ENCODE results near the gene PTPRN.

PTPRN gene

DNA sequence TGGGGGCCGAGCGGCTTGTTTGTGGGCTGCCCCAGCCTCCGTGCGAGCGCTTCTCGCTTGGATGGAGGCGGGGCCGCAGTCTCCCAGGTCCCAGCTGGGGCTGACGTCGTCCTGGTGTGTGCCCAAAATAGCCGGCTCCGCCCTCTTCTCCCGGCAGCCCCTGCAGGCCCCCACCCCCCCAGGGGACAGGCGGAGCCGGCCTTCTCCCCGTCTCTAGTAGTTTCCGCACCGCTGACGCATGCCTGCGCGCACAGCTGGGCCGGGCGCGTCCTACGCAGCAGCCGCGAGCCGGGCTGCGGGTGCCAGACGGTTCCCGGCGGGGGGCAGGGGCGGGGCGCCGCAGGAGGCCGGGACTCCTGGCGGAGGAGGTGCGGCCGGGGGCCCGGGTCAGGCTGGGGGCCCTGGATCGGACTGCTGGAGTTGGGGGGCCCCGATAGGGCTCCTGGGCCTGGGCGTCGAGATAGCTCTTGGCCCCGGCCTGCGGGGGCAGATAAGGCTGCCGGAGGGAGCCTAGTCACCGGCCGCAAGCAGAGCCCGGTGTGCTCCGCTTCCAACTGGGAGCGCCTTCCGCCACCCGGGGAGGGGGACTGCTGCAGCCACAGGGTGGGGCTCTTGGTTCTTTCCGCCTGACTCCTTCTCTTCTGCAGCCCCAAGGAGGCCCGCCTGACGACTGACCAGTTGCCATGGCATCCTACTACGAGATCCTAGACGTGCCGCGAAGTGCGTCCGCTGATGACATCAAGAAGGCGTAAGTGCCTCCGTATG is 29.9 kb downstream of the PTPRN start, which contains the start of gene DNAJB2:
DNAJB2 (plus strand) TSS at position 216 of the 765 bp plus-strand sequence; CDS start at position 684, 468 bp downstream.
- TF ChIP-seq, protein P1, sequence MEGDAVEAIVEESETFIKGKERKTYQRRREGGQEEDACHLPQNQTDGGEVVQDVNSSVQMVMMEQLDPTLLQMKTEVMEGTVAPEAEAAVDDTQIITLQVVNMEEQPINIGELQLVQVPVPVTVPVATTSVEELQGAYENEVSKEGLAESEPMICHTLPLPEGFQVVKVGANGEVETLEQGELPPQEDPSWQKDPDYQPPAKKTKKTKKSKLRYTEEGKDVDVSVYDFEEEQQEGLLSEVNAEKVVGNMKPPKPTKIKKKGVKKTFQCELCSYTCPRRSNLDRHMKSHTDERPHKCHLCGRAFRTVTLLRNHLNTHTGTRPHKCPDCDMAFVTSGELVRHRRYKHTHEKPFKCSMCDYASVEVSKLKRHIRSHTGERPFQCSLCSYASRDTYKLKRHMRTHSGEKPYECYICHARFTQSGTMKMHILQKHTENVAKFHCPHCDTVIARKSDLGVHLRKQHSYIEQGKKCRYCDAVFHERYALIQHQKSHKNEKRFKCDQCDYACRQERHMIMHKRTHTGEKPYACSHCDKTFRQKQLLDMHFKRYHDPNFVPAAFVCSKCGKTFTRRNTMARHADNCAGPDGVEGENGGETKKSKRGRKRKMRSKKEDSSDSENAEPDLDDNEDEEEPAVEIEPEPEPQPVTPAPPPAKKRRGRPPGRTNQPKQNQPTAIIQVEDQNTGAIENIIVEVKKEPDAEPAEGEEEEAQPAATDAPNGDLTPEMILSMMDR (IDR thresholded peaks at IDR 0.05; ENCODE audit: borderline replicate concordance, control extremely low read depth, extremely low read depth, insufficient read depth, missing control alignments): no peak
- DNase-seq (ENCODE audit: low spot score): peak; percentile 100
- in situ Hi-C loops (cut with MboI; ENCODE audit: low sequenced_read_pairs, unreplicated experiment): loop anchor here (25.0 kb wide), 1 partner anchor 117 kb away; the partner anchor contains the start of genes NHEJ1 and SLC23A3

DNA sequence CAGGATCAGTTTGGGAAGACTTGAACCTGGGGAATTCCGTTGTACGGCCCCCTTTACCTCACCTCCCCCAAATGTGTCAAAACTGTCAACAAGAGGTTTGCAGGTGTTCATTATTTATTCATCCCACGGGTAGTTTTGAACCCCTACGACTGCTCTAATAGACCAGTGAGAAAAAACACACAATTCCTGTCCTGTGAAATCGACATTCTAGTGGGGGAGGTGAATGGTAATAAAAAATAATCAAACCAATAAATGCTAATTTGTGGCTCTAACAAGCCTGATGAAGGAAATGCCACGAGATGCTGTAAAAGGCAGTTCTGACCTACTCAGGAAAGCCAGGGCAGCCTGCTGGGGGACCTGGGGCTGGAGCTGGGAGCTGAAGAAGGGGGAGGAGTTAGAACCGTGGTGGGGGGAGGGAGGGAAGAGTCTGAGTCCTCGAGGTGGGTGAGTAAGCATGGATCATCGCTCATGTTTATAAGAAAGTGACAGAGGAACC is 30.5 kb downstream of the PTPRN start:
- DNase-seq (ENCODE audit: low spot score): peak; percentile 44
- in situ Hi-C loops (cut with MboI; ENCODE audit: low sequenced_read_pairs, unreplicated experiment): loop anchor here (25.0 kb wide), 1 partner anchor 116 kb away; the partner anchor contains the start of genes NHEJ1 and SLC23A3
- TF ChIP-seq, protein P1 (IDR thresholded peaks at IDR 0.05; ENCODE audit: borderline replicate concordance, control extremely low read depth, extremely low read depth, insufficient read depth, missing control alignments): no peak

DNA sequence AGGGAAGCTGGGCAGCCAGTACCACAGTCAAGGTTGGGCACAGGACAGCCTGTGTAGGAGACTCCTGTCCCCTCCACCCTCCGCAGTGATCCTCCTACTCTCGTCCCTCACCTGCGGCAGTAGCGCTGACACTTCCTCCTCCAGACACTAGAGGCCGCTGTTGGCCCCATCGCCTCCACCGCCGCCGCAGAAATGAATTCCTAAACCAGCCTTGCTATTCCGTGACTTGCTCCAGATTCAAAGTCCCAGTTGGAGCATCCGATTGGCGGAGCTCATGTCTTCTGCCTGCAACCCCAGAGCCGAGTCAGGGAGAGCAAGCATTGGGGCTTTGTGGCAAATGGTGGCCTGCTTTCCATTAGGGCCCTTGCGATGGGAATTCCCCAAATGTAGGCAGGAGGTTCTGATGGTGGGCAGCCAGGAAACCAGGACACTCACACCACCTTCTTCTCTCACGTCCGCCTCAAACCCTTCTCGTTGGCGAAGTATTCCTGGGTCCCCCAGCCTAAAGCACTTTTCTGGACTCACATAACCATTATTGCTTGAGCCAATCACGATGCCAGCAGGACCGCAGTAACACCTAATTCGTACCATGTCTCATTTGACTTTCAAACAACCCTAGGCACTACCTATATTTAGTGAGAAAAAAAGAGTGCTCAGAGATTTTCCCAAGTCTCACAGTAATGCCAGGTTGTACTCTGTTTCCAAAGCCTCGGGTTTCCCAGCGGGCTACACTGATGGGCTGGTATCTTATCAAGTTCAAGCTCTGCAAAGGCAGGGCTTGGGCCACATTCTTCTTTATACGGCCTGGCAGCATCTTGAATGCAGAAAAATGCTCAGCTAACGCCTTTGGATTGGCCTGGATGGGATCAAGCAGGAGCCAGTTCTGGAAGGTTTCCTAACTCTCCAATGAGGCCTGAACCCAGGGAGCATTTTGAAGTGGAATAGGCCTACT is 31.2 kb downstream of the PTPRN start:
- TF ChIP-seq, protein P1 (IDR thresholded peaks at IDR 0.05; ENCODE audit: borderline replicate concordance, control extremely low read depth, extremely low read depth, insufficient read depth, missing control alignments): peak; percentile 97
- peak; percentile 77 for DNase-seq (ENCODE audit: low spot score)
- in situ Hi-C loops (cut with MboI; ENCODE audit: low sequenced_read_pairs, unreplicated experiment): loop anchor here (25.0 kb wide), 1 partner anchor 116 kb away; the partner anchor contains the start of genes NHEJ1 and SLC23A3

DNA sequence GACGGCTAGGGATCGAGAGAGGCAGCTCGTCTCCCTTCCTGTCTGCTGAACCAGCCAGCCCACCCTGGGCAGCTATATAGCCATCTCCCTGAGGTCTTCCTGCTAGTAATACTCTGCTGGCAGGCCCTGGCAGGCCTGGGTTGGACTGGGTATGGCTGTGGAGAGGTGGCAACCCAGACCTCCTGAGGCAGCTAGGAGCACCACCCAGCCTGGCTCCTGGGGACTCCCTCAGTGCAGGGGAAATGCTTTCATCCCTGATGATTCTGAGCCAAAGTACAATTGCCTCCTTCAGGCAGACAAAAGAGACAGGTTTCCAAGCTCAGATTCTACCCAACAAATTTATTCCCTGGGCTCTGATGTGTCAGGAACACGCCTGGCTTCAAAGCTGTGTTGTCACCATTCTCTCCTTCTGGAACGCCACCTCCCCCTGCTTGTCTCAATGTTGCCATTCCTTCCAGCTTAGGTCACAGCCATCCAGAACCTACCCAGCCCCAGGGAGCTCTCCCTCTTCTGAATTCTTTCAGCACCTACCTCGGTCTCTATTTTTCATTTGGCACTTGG is 34.8 kb downstream of the PTPRN start:
- TF ChIP-seq, protein P1 (IDR thresholded peaks at IDR 0.05; ENCODE audit: borderline replicate concordance, control extremely low read depth, extremely low read depth, insufficient read depth, missing control alignments): no peak
- no peak for DNase-seq (ENCODE audit: low spot score)
- in situ Hi-C loops (cut with MboI; ENCODE audit: low sequenced_read_pairs, unreplicated experiment): no loop called here

DNA sequence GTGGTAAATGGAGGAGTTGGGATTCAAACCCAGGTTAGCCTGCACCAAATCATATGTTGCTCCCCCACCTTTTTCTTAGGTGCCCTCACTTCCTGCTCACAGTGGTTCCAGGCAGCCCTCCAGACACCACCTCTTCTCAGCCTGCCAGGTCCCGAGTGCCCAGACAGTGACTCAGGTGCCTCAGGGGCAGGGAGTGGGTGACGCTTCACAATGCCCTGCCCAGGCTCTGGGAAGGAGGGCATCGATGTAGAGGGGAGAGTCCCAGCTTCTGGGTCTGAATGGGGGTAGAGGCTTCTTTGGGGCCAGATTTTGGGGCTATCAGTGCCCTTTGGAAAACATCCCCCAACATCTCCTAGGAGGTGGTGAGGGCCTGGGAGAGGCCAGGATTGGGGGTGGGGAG is 35.3 kb downstream of the PTPRN start:
- TF ChIP-seq, protein P1 (IDR thresholded peaks at IDR 0.05; ENCODE audit: borderline replicate concordance, control extremely low read depth, extremely low read depth, insufficient read depth, missing control alignments): no peak
- in situ Hi-C loops (cut with MboI; ENCODE audit: low sequenced_read_pairs, unreplicated experiment): no loop called here
- no peak for DNase-seq (ENCODE audit: low spot score)

DNA sequence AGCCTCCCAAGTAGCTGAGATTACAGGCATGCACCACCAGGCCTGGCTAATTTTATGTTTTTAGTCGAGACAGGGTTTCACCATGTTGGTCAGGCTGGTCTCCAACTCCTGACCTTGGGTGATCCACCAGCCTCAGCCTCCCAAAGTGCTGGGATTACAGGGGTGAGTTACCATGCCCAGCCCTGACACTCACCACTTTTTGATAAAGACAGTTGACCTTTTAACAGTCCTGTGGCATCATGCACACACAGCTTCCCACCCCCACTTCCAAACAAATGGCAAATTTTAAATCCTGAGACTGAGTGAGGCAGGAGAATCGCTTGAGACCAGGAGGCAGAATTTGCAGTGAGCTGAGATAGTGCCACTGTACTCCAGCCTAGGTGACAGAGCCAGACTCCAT is 36.2 kb downstream of the PTPRN start:
- TF ChIP-seq, protein P1 (IDR thresholded peaks at IDR 0.05; ENCODE audit: borderline replicate concordance, control extremely low read depth, extremely low read depth, insufficient read depth, missing control alignments): no peak
- in situ Hi-C loops (cut with MboI; ENCODE audit: low sequenced_read_pairs, unreplicated experiment): no loop called here
- no peak for DNase-seq (ENCODE audit: low spot score)
